ENCODE measurements around the gene TMEM204. TPM values are rescaled to one million over a fixed set of nuclear protein-coding genes. Genes with fewer than 3 reads are reported as not detected.

The TMEM204 gene
- total RNA-seq, 4 donors from 2014 or later = 9.4 to 22.5 (median 13.3) TPM

DNA sequence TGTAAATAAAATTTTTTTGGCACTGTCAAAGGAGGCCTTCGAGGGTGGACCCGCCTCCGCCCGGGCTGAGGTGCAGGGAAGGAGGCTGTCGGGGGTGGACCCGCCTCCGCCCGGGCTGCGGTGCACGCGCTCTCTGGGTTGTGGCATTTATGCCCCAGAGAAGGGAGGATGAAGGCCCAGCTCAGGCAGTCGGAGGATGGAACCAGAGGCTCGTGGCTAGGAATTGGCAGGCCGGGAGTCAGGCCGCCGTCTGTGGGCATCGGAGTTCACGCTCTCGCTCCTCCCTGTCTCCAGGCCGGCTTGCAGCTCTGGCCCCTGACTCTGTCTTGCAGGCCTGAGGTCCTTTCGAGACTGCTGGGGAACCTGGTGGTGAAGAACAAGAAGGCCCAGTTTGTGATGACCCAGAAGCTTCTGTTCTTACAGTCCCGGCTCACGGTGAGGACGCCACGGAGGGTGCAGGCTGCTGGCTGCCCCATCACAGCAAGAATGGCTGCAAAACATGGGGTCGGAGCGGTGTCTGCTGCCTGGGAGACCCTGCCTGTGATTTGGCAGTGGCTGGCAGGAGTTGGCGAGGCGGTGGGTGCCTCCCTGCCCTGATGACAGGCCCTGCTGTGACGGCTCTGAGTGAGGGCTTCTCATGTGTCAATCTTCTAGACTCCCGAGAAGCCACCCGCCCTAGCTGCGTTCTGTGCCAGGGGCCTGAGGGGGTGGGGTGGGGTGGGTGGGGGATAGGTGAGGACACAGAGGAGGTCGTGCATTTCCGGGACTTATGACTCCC lies 34.4 kb upstream of the TMEM204 start:
- WGBS, 2 donors (ENCODE audit: low coverage in 1 of 2) = 89 to 92% methylated on average over 7 to 23 of the region's 35 CpGs

DNA sequence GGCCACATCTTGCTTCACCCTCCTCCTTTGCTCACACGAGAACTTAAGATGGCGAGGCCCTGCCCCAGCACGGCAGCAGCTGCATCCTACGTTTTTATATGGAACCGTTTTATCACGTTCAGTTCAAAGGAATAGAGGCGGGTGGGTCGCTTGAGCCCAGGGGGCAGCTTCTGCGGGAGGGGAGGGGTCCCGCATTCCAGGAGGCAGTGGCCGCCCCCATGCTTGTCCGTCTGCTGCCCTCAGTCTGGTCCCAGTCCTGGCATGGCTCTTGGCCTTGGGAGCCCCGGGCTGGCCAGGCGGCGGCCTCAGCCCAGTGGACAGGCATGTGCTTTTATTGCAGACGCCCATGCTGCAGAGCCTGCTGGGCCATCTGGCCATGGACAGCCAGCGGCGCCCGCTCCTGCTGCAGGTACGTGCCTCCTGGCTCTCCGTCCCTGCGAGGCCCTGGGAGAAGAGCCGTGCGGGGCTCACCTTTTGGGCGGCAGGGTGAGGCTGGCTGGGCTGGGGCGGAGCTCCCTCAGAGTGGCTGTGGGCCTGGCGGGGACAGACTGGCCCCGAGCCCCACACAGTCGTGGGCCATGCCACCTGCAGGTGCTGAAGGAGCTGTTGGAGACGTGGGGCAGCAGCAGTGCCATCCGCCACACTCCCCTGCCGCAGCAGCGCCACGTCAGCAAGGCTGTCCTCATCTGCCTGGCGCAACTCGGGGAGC lies 33.6 kb upstream of the TMEM204 start:
- no peak overlapping the region for H3K27ac ChIP-seq
- no peak for DNase-seq
- peaks cover 0 to 38% (median 17%) of the 10 kb centered on the region in 4 donors for H3K36me3 ChIP-seq
- in situ Hi-C loops (cut with MboI; ENCODE audit: low pct_ligation_motif_present in 1 of 4, low pct_unique_long_range_greater_than_20kb in 1 of 4, low sequenced_read_pairs in 3 of 4) (no loop called here), intact Hi-C loops (cut with DNase I; ENCODE audit: low total_unique reads) (no loop called here)
- H3K27me3 ChIP-seq = no peaks in the 10 kb centered on the region
- H3K9me3 ChIP-seq = no peaks in the 10 kb centered on the region
- H3K4me3 ChIP-seq = no peak overlapping the region
- TF ChIP-seq POLR2A (IDR thresholded peaks at IDR 0.05) (no peak), POLR2AphosphoS5 (IDR thresholded peaks at IDR 0.05) (no peak), EP300 (IDR thresholded peaks at IDR 0.05; ENCODE audit: low read depth) (no peak)
- TF ChIP-seq, protein P1, sequence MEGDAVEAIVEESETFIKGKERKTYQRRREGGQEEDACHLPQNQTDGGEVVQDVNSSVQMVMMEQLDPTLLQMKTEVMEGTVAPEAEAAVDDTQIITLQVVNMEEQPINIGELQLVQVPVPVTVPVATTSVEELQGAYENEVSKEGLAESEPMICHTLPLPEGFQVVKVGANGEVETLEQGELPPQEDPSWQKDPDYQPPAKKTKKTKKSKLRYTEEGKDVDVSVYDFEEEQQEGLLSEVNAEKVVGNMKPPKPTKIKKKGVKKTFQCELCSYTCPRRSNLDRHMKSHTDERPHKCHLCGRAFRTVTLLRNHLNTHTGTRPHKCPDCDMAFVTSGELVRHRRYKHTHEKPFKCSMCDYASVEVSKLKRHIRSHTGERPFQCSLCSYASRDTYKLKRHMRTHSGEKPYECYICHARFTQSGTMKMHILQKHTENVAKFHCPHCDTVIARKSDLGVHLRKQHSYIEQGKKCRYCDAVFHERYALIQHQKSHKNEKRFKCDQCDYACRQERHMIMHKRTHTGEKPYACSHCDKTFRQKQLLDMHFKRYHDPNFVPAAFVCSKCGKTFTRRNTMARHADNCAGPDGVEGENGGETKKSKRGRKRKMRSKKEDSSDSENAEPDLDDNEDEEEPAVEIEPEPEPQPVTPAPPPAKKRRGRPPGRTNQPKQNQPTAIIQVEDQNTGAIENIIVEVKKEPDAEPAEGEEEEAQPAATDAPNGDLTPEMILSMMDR (IDR thresholded peaks at IDR 0.05) = no peak
- 80 to 94% methylated on average over 2 to 36 of the region's 36 CpGs for WGBS, 2 donors (ENCODE audit: low coverage in 1 of 2)
- H3K4me1 ChIP-seq = peaks cover 0 to 1% (median under 1%) of the 10 kb centered on the region in 4 donors

More for the DNA sequence above, 34.4 kb upstream of the TMEM204 start:
- Histone ChIP-seq H3K27ac (no peak overlapping the region), H3K9me3 (no peaks in the 10 kb centered on the region), H3K4me1 (peaks cover 0 to 10% (median 8%) of the 10 kb centered on the region in 4 donors), H3K4me3 (no peak overlapping the region), H3K36me3 (peaks cover 0 to 38% (median 17%) of the 10 kb centered on the region in 4 donors), H3K27me3 (no peaks in the 10 kb centered on the region)
- TF ChIP-seq POLR2A (IDR thresholded peaks at IDR 0.05) = no peak
- no peak for TF ChIP-seq EP300 (IDR thresholded peaks at IDR 0.05; ENCODE audit: low read depth)
- DNase-seq = no peak
- in situ Hi-C loops (cut with MboI; ENCODE audit: low pct_ligation_motif_present in 1 of 4, low pct_unique_long_range_greater_than_20kb in 1 of 4, low sequenced_read_pairs in 3 of 4) (no loop called here), intact Hi-C loops (cut with DNase I; ENCODE audit: low total_unique reads) (no loop called here)

DNA sequence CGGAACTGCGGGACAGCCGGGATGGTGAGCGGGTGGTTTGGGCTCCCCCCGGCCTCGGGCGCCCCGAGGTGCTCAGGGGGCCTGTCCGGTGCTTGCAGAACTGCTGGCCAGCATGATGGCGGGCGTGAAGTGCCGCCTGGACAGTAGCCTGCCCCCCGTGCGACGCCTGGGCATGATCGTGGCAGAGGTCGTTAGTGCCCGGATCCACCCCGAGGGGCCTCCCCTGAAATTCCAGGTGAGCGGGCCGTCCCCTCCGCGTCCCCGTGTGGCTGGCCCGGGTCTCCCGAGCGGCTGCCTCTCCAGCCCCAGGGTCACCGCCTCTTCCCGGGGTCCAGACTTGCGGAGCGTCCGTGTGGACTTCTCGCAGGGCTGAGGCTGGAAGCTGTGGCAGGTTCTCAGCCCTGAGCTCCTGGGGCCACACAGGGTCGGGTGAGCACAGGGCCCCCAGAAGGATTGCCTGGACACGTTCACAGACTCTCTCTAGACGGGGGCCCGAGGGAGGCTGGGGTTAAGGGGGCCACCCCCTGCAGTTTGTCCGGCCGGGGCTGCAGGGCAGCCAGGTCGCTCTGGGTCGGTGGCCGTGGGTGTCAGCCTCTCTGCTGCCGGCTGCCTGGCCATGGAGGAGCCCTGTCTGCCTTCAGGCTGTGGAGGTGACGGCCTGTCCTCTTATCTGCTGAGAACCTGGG lies 32.9 kb upstream of the TMEM204 start:
- intact Hi-C loops (cut with DNase I; ENCODE audit: low total_unique reads) = no loop called here
- DNase-seq = no peak
- H3K36me3 ChIP-seq = peaks cover 0 to 38% (median 17%) of the 10 kb centered on the region in 4 donors
- H3K4me1 ChIP-seq = no peaks in the 10 kb centered on the region
- H3K9me3 ChIP-seq = no peaks in the 10 kb centered on the region
- no peak for TF ChIP-seq POLR2AphosphoS5 (IDR thresholded peaks at IDR 0.05)
- TF ChIP-seq, protein P1 (IDR thresholded peaks at IDR 0.05) = no peak
- H3K27me3 ChIP-seq = no peaks in the 10 kb centered on the region
- H3K27ac ChIP-seq = no peak overlapping the region
- no peak overlapping the region for H3K4me3 ChIP-seq
- 93% methylated on average over 26 of the region's 44 CpGs; no CpG with 5 or more reads in 1 of the 2 donors for WGBS, 2 donors (ENCODE audit: low coverage in 1 of 2)
- in situ Hi-C loops (cut with MboI; ENCODE audit: low pct_ligation_motif_present in 1 of 4, low pct_unique_long_range_greater_than_20kb in 1 of 4, low sequenced_read_pairs in 3 of 4) = no loop called here

DNA sequence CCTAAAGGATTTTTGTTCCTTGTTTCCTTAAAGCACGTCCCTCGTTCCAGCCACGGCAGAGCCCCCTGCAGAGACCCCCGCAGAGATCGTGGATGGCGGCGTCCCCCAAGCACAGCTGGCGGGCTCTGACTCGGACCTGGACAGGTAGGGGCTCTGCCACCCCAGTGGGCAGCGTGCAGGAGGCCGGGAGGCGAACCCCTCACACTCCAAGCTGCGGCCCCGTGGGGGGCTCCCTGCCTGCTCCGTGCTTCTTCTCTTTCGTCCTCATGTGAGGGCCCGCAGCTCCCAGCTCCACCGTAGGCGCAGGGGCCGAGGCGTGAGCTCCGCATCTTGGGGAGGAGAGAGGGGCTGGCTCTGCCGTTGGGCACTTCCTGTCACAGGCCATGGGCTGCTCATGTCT lies 31.8 kb upstream of the TMEM204 start:
- Histone ChIP-seq H3K4me1 (no peaks in the 10 kb centered on the region), H3K27me3 (no peaks in the 10 kb centered on the region), H3K27ac (no peak overlapping the region), H3K4me3 (no peak overlapping the region), H3K36me3 (peaks cover 0 to 38% (median 17%) of the 10 kb centered on the region in 4 donors), H3K9me3 (no peaks in the 10 kb centered on the region)
- 95% methylated on average over 20 of the region's 23 CpGs; no CpG with 5 or more reads in 1 of the 2 donors for WGBS, 2 donors (ENCODE audit: low coverage in 1 of 2)
- intact Hi-C loops (cut with DNase I; ENCODE audit: low total_unique reads) = no loop called here
- no peak for DNase-seq
- TF ChIP-seq POLR2A (IDR thresholded peaks at IDR 0.05) (no peak), POLR2AphosphoS5 (IDR thresholded peaks at IDR 0.05) (no peak), EP300 (IDR thresholded peaks at IDR 0.05; ENCODE audit: low read depth) (no peak)
- TF ChIP-seq, protein P1 (IDR thresholded peaks at IDR 0.05) = no peak
- in situ Hi-C loops (cut with MboI; ENCODE audit: low pct_ligation_motif_present in 1 of 4, low pct_unique_long_range_greater_than_20kb in 1 of 4, low sequenced_read_pairs in 3 of 4) = no loop called here

Measured in transverse colon (tissue), 4 donors.